C4-2B (cell line): ENCODE results near the gene XAB2.

Source experiments
- H3K27ac ChIP-seq: fragments of 450-650 bp; 2 replicates; pipeline ENCODE4 v1.5.1; 2017
- ZFX ChIP-seq: fragments of 450-650 bp; IDR thresholded peaks from 2 replicates; pipeline ENCODE4 v1.6.1; 2017
- TF ChIP-seq, protein P1 (sequence below): fragments of 450-650 bp; conservative IDR thresholded peaks from 2 replicates; pipeline ENCODE4 v1.5.1; 2017; ENCODE audit warnings: mild to moderate bottlenecking

Gene XAB2

DNA sequence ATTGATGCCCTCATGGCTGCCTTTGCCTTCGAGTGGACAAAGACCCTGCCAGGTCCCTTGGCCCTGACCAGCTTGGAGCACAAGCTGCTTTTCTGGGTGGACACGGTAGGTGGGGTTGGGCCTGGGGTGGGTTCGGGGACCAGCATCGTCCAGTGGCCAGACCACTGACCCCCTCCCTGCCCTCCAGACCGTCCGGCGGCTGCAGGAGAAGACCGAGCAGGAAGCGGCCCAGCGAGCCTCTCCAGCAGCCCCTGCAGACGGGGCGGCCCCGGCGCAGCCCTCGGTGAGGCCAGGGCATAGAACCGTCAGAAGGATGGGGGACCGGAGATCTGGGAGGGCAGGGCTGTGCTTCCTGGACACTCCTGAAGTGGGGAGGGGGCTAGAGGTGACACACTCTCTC lies 23.1 kb downstream of the XAB2 start:
- H3K27ac ChIP-seq, result no peak overlapping the region
- no peak for TF ChIP-seq ZFX
- TF ChIP-seq, protein P1, sequence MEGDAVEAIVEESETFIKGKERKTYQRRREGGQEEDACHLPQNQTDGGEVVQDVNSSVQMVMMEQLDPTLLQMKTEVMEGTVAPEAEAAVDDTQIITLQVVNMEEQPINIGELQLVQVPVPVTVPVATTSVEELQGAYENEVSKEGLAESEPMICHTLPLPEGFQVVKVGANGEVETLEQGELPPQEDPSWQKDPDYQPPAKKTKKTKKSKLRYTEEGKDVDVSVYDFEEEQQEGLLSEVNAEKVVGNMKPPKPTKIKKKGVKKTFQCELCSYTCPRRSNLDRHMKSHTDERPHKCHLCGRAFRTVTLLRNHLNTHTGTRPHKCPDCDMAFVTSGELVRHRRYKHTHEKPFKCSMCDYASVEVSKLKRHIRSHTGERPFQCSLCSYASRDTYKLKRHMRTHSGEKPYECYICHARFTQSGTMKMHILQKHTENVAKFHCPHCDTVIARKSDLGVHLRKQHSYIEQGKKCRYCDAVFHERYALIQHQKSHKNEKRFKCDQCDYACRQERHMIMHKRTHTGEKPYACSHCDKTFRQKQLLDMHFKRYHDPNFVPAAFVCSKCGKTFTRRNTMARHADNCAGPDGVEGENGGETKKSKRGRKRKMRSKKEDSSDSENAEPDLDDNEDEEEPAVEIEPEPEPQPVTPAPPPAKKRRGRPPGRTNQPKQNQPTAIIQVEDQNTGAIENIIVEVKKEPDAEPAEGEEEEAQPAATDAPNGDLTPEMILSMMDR, result no peak

DNA sequence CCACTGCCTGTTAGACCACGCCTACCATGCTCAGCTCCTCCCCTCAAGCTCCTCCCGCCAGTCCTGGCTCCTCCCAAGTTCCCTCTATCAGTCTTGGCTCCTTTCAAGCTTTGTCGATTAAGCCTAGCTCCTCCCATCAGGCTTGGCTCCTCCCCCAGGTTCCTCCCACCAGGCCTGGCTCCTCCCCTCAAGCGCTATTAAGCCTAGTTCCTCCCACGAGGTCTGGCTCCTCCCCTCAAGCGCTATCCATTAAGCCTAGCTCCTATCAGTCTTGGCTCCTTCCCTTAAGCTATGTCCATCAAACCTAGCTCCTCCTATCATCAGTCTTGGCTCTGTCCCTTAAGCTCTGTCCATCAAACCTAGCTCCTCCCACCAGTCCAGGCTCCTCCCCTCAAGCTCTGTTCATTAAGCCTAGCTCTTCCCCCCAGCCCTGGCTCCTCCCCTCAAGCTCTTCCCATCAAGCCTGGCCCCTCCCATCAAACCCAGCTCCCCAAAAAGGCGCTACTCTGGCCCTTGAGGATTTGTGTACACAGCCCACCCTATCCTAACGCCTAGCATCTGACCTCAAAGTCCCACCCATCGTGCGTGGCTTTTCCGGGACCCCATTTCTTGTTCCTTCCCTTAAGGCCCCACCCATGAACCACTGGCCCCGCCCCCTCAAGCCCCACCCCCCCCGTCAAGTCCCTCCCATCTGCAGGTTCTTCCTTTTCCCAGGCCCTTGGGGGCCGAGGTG lies 23.7 kb downstream of the XAB2 start:
- TF ChIP-seq, protein P1, result no peak
- TF ChIP-seq ZFX, result no peak
- H3K27ac ChIP-seq, result no peak overlapping the region

DNA sequence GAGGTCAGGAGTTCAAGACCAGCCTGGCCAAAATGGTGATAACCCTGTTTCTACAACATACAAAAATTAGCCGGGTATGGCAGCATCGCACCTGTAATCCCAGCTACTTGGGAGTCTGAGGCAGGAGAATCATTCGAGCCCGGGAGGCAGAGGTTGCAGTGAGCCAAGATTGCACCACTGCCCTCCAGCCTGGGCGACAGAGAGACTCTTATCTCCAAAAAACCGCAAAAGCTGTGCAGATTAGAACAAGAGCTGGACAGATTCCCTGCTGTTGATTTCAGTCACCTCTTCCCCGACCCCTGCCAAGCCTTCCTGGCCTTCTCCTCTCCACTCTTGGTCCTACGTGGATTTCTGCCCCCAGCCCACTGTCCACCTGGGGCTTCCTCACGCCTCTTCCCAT lies 25.4 kb downstream of the XAB2 start:
- H3K27ac ChIP-seq, result no peak overlapping the region
- TF ChIP-seq, protein P1, result no peak
- TF ChIP-seq ZFX, result no peak

DNA sequence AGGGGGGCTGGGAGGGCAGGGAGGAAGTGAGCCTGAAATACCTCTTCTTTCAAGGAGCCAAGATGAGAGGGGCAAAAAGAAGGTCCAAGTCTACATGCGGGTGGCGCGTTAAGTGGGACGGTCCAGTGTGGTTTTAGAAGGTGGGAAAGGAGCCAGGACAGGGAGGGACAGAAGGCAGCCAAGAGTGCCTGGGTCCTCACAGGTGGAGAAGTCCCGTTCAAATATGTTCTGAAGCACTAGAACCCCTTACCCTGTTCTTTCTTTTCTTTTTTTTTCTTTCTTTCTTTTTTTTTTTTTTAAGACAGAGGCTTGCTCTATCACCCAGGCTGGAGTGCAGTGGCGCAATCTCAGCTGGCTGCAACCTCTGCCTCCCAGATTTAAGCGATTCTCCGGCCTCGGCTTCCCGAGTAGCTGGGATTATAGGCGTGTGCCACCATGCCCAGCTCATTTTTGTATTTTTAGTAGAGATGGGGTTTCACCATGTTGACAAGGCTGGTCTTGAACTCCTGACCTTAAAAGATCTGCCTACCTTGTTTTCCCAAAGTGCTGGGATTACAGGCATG lies 26.3 kb downstream of the XAB2 start:
- TF ChIP-seq ZFX, result no peak
- TF ChIP-seq, protein P1, result no peak

DNA sequence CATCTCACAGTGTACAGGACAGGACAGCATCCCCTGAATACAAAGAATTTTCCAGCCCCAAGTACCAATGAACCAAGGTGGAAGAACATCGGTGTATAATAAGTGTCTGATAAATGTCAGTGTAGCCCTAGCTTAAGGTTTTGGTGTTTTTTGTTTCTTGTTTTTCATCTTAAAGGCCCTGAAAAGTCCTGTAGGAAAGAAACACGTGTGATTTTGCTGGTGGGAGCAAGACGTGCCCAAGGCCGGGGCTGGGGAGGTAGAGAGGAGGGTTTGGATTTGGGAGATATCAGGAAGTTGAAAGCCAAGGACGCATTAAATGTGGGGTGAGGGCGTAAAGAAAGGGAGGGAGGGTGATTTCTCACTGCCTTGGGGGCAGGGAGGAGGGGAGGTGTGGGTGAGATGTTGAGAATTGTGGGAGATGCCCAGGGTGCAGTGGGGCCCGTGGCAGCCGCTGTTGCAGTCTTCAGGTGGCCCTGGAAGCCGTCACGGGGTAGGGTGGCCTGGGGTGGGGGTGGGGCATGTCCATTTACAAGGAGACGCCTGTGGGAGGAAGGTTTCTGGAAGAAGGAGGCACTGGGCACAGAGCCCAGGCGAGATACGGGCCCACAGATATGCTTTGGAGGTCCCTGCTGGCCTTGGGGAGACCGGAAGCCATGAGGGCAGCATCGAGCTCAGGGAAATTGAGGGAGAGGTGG lies 27.0 kb downstream of the XAB2 start:
- no peak overlapping the region for H3K27ac ChIP-seq
- no peak for TF ChIP-seq ZFX
- TF ChIP-seq, protein P1, result no peak

More for the DNA sequence above, 26.3 kb downstream of the XAB2 start:
- no peak overlapping the region for H3K27ac ChIP-seq

DNA sequence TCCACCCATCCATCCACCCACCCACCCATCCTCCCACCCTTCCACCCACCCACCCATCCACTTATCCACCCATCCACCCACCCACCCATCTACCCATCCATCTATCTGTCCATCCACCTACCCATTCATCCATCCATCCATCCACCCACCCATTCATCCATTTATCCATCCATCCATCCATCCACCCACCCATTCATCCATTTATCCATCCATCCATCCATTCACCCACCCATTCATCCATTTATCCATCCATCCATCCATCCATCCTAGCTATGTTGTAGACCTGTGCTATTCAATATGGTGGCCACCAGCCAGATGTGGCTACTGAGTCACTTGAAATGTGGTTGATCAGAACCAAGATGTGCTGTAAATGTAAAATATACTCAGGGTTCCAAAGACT lies 28.6 kb downstream of the XAB2 start:
- no peak overlapping the region for H3K27ac ChIP-seq
- TF ChIP-seq, protein P1, result no peak
- TF ChIP-seq ZFX, result no peak

DNA sequence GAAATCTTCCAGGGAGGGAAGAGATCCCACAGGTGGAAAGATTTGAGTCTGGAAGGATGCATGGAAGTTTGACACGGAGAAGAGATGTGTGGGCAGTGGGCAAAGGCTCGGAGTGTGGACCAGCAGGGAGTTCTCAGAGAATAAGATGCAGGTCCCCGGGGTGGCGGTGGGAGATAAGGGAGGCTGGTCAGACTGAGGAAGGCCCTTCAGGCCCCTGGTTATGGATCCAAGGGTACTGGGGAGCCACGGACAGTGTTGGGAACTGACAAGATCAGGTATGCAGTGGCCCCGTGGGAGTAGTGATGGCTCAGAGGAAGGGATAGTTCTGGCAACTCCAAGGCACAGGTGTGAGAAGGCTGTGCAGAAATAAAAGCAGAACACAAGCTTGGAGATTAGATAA lies 31.2 kb downstream of the XAB2 start:
- no peak for TF ChIP-seq ZFX
- TF ChIP-seq, protein P1, result no peak
- H3K27ac ChIP-seq, result no peak overlapping the region
